ENCODE results near the gene AHCYL2.

GRCh38 chr7:129313282-129313681 is 88.5 kb downstream of the AHCYL2 start:
- TF ChIP-seq CTCF (conservative IDR thresholded peaks at IDR 0.05; ENCODE audit: low read length) (no peak), EZH2phosphoT487 (IDR thresholded peaks at IDR 0.05; ENCODE audit: borderline replicate concordance, low read depth, low read length) (no peak)

Measured in OCI-LY7 (cell line).